Mesenchymal stem cell (in vitro differentiated cells and primary cell): Measurements from ENCODE around the gene PGM3.
A peak's percentile ranks its signal among the peaks of the same experiment; 100 is the strongest.

Source experiments
- DNase-seq: peaks from one replicate; pipeline ENCODE4 v3.0.0-alpha.2; 2013
- H2AFZ ChIP-seq: one replicate; pipeline ENCODE4 v1.6.1; 2013; ENCODE audit warnings: low read depth, mild to moderate bottlenecking, control low read depth, inconsistent platforms, low read length, moderate library complexity
- H2AK5ac ChIP-seq: 2 replicates; pipeline ENCODE4 v1.6.1; 2013; ENCODE audit warnings: low read length, moderate library complexity, mild to moderate bottlenecking, inconsistent platforms; ENCODE audit not compliant: severe bottlenecking
- H2BK120ac ChIP-seq: one replicate; pipeline ENCODE4 v1.6.1; 2013; ENCODE audit warnings: low read depth, mild to moderate bottlenecking, inconsistent platforms, low read length, moderate library complexity
- H2BK12ac ChIP-seq, 2 experiments: one replicate each; pipeline ENCODE4 v1.6.1; 2013; ENCODE audit warnings: inconsistent platforms in 2 of 2, low read length in 2 of 2, mild to moderate bottlenecking in 2 of 2, moderate library complexity in 2 of 2, control low read depth in 1 of 2
- H2BK15ac ChIP-seq: one replicate; pipeline ENCODE4 v1.6.1; 2013; ENCODE audit warnings: mild to moderate bottlenecking, low read depth, inconsistent platforms; ENCODE audit not compliant: poor library complexity, severe bottlenecking
- H2BK5ac ChIP-seq: 2 replicates; pipeline ENCODE4 v1.6.1; 2013; ENCODE audit warnings: low read depth, mild to moderate bottlenecking, low read length, control low read depth, inconsistent platforms; ENCODE audit not compliant: poor library complexity, severe bottlenecking
- H3K14ac ChIP-seq, 2 experiments: one replicate each; pipeline ENCODE4 v1.6.1; 2013; ENCODE audit warnings: inconsistent platforms in 2 of 2, low read length in 2 of 2, control low read depth in 1 of 2, mild to moderate bottlenecking in 1 of 2, moderate library complexity in 1 of 2
- H3K18ac ChIP-seq, 2 experiments: one replicate each; pipeline ENCODE4 v1.6.1; 2013; ENCODE audit warnings: inconsistent platforms in 2 of 2, low read length in 2 of 2, control low read depth in 1 of 2, low read depth in 1 of 2, mild to moderate bottlenecking in 1 of 2
- H3K23ac ChIP-seq, 2 experiments: one replicate each; pipeline ENCODE4 v1.6.1; 2013; ENCODE audit warnings: inconsistent platforms in 2 of 2, low read length in 2 of 2, mild to moderate bottlenecking in 2 of 2, moderate library complexity in 2 of 2, control low read depth in 1 of 2
- H3K27ac ChIP-seq: 2 replicates; pipeline ENCODE4 v1.5.1; 2013; ENCODE audit warnings: mild to moderate bottlenecking, moderate library complexity, low read length, control low read depth, inconsistent platforms; ENCODE audit not compliant: poor library complexity, severe bottlenecking
- H3K27me3 ChIP-seq, 2 experiments: 2 replicates each; pipeline versions ENCODE4 v1.6.1 to v1.7.0; 2013; ENCODE audit warnings: low read length in 2 of 2, mild to moderate bottlenecking in 2 of 2, moderate library complexity in 2 of 2, control low read depth in 1 of 2, inconsistent platforms in 1 of 2; ENCODE audit not compliant: control insufficient read depth in 1 of 2, insufficient read depth in 1 of 2
- H3K36me3 ChIP-seq, 2 experiments: 2 replicates each; pipeline versions ENCODE4 v1.6.1 to v1.7.0; 2013; ENCODE audit warnings: low read length in 2 of 2, control low read depth in 1 of 2, inconsistent platforms in 1 of 2, low read depth in 1 of 2, mild to moderate bottlenecking in 1 of 2; ENCODE audit not compliant: insufficient read depth in 2 of 2, control insufficient read depth in 1 of 2
- H3K4ac ChIP-seq, 2 experiments: one replicate each; pipeline ENCODE4 v1.6.1; 2013; ENCODE audit warnings: inconsistent platforms in 2 of 2, low read length in 2 of 2, mild to moderate bottlenecking in 2 of 2, moderate library complexity in 2 of 2, control low read depth in 1 of 2, low read depth in 1 of 2
- H3K4me1 ChIP-seq: 2 replicates; pipeline ENCODE4 v1.6.1; 2013; ENCODE audit warnings: low read depth, low read length, control low read depth; ENCODE audit not compliant: control insufficient read depth, insufficient read depth
- H3K4me2 ChIP-seq: 2 replicates; pipeline ENCODE4 v1.6.1; 2013; ENCODE audit warnings: low read length, mild to moderate bottlenecking, inconsistent platforms; ENCODE audit not compliant: poor library complexity, severe bottlenecking
- H3K4me3 ChIP-seq, 2 experiments: 2 replicates each; pipeline versions ENCODE4 v1.5.1 to v1.7.0; 2013; ENCODE audit warnings: low read length in 2 of 2, mild to moderate bottlenecking in 2 of 2, control low read depth in 1 of 2, low read depth in 1 of 2; ENCODE audit not compliant: insufficient read depth in 1 of 2
- H3K79me1 ChIP-seq: replicated peaks from 2 replicates; pipeline ENCODE4 v1.6.1; 2013; ENCODE audit warnings: mild to moderate bottlenecking, control low read depth, low read length, inconsistent platforms; ENCODE audit not compliant: poor library complexity, severe bottlenecking
- H3K9ac ChIP-seq: 2 replicates; pipeline ENCODE4 v1.7.0; 2013; ENCODE audit warnings: mild to moderate bottlenecking, low read length, moderate library complexity
- H3K9me3 ChIP-seq: 2 replicates; pipeline ENCODE4 v1.7.0; 2013; ENCODE audit warnings: mild to moderate bottlenecking, low read length; ENCODE audit not compliant: control insufficient read depth
- H4K8ac ChIP-seq: one replicate; pipeline ENCODE4 v1.6.1; 2013; ENCODE audit warnings: inconsistent platforms, mild to moderate bottlenecking, low read length, moderate library complexity
- H4K91ac ChIP-seq: one replicate; pipeline ENCODE4 v1.6.1; 2013; ENCODE audit warnings: mild to moderate bottlenecking, low read length, inconsistent platforms
- WGBS: methylation state at CpG from one replicate; pipeline ENCODE4 v1.1.7; 2013; ENCODE audit warnings: mixed read lengths; 5-methylcytosine and 5-hydroxymethylcytosine counted together

PGM3 gene

GRCh38 chr6:83215131-83216047 lies 22.3 kb upstream of the PGM3 start:
- Histone ChIP-seq H2AFZ (no peak overlapping the region), H3K23ac (no peak overlapping the region), H3K27me3 (no peaks in the 10 kb centered on the region), H2AK5ac (no peak overlapping the region), H3K36me3 (peaks cover 0 to 21% of the 10 kb centered on the region in 2 experiments), H2BK120ac (no peak overlapping the region), H3K4me1 (no peaks in the 10 kb centered on the region), H3K79me1 (no peaks in the 10 kb centered on the region), H3K14ac (no peak overlapping the region), H4K91ac (no peak overlapping the region), H3K9ac (peak overlapping the region; percentile 76), H3K4ac (no peak overlapping the region), H3K9me3 (no peaks in the 10 kb centered on the region), H3K4me3 (no peak overlapping the region), H2BK5ac (no peak overlapping the region), H3K27ac (peak overlapping the region; percentile 4), H3K18ac (no peak overlapping the region), H4K8ac (no peak overlapping the region), H3K4me2 (no peak overlapping the region), H2BK15ac (no peak overlapping the region), H2BK12ac (no peak overlapping the region)
- peak; percentile 83 for DNase-seq
- WGBS, result 49% methylated on average over 6 of the region's 7 CpGs

DNA sequence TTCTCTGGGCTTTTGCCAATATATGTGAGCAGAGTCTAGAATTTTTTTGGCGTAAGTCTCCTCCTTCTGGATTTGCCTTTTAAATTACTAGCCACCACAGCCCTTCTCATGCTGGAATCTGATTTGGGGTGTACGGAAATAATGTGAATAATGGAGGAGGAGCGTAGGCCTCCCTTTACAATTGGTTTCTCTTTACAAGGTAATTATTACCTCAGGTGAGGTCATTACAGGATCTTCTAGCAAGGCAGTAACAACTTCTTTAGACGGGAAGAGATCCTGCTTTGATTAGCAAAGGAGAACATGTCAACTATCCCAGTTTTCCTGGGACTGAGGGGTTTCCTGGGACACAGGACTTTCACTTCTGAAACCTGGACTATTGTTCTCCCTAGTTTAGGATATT lies 9.0 kb upstream of the PGM3 start:
- Histone ChIP-seq H3K36me3 (peaks cover 8 to 10% of the 10 kb centered on the region in 2 experiments), H3K9ac (no peak overlapping the region), H3K27ac (no peak overlapping the region), H2BK15ac (no peak overlapping the region), H3K4me1 (peaks cover 3% of the 10 kb centered on the region), H2BK5ac (no peak overlapping the region), H3K14ac (no peak overlapping the region), H2AK5ac (no peak overlapping the region), H2BK120ac (no peak overlapping the region), H3K23ac (no peak overlapping the region), H3K27me3 (no peaks in the 10 kb centered on the region), H3K4ac (no peak overlapping the region), H3K4me2 (no peak overlapping the region), H3K79me1 (peaks cover 4% of the 10 kb centered on the region), H3K9me3 (no peaks in the 10 kb centered on the region), H4K8ac (no peak overlapping the region), H2BK12ac (no peak overlapping the region), H3K18ac (no peak overlapping the region), H3K4me3 (no peak overlapping the region), H4K91ac (no peak overlapping the region), H2AFZ (no peak overlapping the region)
- no peak for DNase-seq
- WGBS, result 83% methylated on average over 2 of the region's 4 CpGs

DNA sequence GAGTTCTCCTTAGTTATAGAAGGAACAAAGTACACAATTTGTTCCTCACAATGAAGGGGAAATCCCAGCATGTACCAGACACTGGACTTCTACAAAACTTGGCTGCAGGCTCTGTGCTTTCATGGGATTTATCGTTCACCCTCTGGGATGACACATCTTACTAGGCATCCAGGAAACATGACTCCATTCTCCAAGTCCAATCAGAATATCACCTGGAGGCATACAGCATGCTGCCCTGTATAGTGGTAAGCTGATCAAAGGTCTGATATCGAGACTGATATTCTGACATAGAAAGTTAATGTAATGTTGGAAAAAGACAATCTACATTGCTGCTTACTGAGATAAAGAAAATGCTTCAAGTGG lies 6.8 kb upstream of the PGM3 start:
- no peak overlapping the region for H2BK12ac ChIP-seq
- peaks cover 3% of the 10 kb centered on the region for H3K4me1 ChIP-seq
- no peak overlapping the region for H3K14ac ChIP-seq
- no peak overlapping the region for H3K27ac ChIP-seq
- H2AK5ac ChIP-seq, result no peak overlapping the region
- no peaks in the 10 kb centered on the region for H3K9me3 ChIP-seq
- no peak overlapping the region for H4K91ac ChIP-seq
- H4K8ac ChIP-seq, result no peak overlapping the region
- no peak overlapping the region for H3K18ac ChIP-seq
- peaks cover 8 to 27% of the 10 kb centered on the region in 2 experiments for H3K36me3 ChIP-seq
- no peak overlapping the region for H3K23ac ChIP-seq
- no peak overlapping the region for H2AFZ ChIP-seq
- H2BK15ac ChIP-seq, result no peak overlapping the region
- WGBS, result 100% methylated on average over 2 of the region's 2 CpGs
- DNase-seq, result peak; percentile 52
- H3K4ac ChIP-seq, result no peak overlapping the region
- H2BK5ac ChIP-seq, result no peak overlapping the region
- no peak overlapping the region for H3K4me2 ChIP-seq
- H3K4me3 ChIP-seq, result no peak overlapping the region
- no peak overlapping the region for H2BK120ac ChIP-seq
- no peaks in the 10 kb centered on the region for H3K27me3 ChIP-seq
- no peak overlapping the region for H3K9ac ChIP-seq
- H3K79me1 ChIP-seq, result peaks cover 5% of the 10 kb centered on the region

DNA sequence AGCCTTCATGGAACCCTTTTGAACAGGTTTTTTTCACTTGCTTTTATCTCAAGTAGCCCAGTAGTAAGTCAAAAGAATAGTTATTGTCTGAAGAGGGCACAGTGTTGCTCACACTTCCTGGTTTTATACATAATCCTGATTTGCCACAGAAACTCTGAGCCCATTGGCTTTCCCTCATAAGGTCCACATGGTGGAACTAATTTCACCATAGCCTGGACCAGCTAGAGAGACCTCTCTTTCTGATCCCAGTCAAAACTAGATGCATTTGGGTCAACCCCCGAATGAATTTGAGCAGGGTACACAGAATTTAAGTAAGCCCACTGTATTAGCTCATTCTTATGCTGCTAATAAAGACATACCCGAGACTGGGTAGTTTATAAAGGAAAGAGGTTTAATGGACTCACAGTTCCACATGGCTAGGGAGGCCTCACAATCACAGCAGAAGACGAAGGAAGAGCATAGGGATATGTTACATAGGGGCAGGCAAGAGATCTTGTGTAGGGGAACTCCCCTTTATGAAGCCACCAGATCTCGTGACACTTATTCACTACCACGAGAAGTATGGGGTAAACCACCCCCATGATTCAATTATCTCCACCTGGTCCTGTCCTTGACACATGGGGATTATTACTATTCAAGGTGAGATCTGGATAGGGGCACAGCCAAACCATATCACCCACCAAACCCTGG lies 6.3 kb upstream of the PGM3 start:
- H3K9me3 ChIP-seq, result no peaks in the 10 kb centered on the region
- peak overlapping the region; percentile 34 for H2AK5ac ChIP-seq
- H3K27ac ChIP-seq, result peak overlapping the region; percentile 57
- H3K4me3 ChIP-seq, result no peak overlapping the region
- H3K79me1 ChIP-seq, result peaks cover 6% of the 10 kb centered on the region
- H2BK12ac ChIP-seq, result no peak overlapping the region
- H3K23ac ChIP-seq, result no peak overlapping the region
- WGBS, result 100% methylated on average over 4 of the region's 5 CpGs
- H4K8ac ChIP-seq, result no peak overlapping the region
- no peak overlapping the region for H2AFZ ChIP-seq
- H3K14ac ChIP-seq, result no peak overlapping the region
- H3K9ac ChIP-seq, result no peak overlapping the region
- no peak overlapping the region for H4K91ac ChIP-seq
- H3K4me2 ChIP-seq, result no peak overlapping the region
- H2BK120ac ChIP-seq, result no peak overlapping the region
- DNase-seq, result no peak
- H3K27me3 ChIP-seq, result no peaks in the 10 kb centered on the region
- H2BK5ac ChIP-seq, result no peak overlapping the region
- peaks cover 8 to 27% of the 10 kb centered on the region in 2 experiments for H3K36me3 ChIP-seq
- H2BK15ac ChIP-seq, result no peak overlapping the region
- H3K4ac ChIP-seq, result no peak overlapping the region
- no peak overlapping the region for H3K18ac ChIP-seq
- H3K4me1 ChIP-seq, result peaks cover 3% of the 10 kb centered on the region
